Activated naive CD4-positive, alpha-beta T cell treated with anti-CD3 and anti-CD28 coated beads for 36 hours (primary cell): ENCODE measurements around the gene PLCE1. TPM values are rescaled to one million over a fixed set of nuclear protein-coding genes. Genes with fewer than 3 reads are reported as not detected.

Source experiments
- CTCF ChIA-PET: fragments of 350-600 bp; sonication (Branson Sonifier 250); formaldehyde crosslinking; loops from one replicate; lab custom pipeline; 2021; ENCODE audit warnings: antibody characterized with exemption; lab: Charles Lee
- DNase-seq: peaks from one replicate; pipeline ENCODE4 v3.0.0-alpha.2; 2020
- H3K27ac Mint-ChIP-seq: one replicate; pipeline ENCODE4 v1.8.0; 2021; ENCODE audit warnings: mild to moderate bottlenecking, mixed read lengths
- H3K27me3 Mint-ChIP-seq: one replicate; pipeline ENCODE4 v1.8.0; 2021; ENCODE audit warnings: low read depth, mixed read lengths
- H3K36me3 Mint-ChIP-seq: one replicate; pipeline ENCODE4 v1.8.0; 2021; ENCODE audit warnings: low read depth, mixed read lengths
- H3K4me1 Mint-ChIP-seq: one replicate; pipeline ENCODE4 v1.8.0; 2021; ENCODE audit warnings: low read depth, mixed read lengths
- H3K4me3 Mint-ChIP-seq: one replicate; pipeline ENCODE4 v1.8.0; 2021; ENCODE audit warnings: mild to moderate bottlenecking, moderate library complexity, mixed read lengths
- H3K9me3 Mint-ChIP-seq: one replicate; pipeline ENCODE4 v1.8.0; 2021; ENCODE audit warnings: mixed read lengths
- intact Hi-C: fragments of 100-400 bp; cut with micrococcal nuclease; formaldehyde crosslinking; loops from one replicate; pipeline ENCODE4 v1.15.1; 2023
- total RNA-seq, 2 experiments: library from RNA; stranded (reverse); gene quantifications; one replicate each; pipeline ENCODE4 v1.2.3, GENCODE V29; 2021

The PLCE1 gene
- total RNA-seq, 2 experiments from 2014 or later: 0.05 TPM; not detected in 1

DNA sequence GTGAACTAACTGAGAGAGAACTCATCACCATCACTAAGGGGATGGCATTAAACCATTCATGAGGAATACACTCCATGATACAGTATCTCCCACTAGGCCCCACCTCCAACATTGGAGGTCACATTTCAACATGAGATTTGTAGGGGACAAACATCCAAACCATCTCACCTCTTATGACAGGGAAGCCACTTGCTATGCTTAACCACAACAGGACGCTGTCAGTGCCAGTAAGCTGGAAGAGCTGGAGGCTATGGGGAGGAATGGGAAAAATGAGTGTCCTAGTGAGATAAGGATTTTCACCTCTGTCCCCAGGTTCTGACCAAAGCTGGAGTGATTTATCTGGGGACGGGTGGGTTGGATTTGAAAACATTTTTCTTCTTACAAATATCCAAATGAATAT is 17.6 kb downstream of the PLCE1 start:
- H3K27me3 Mint-ChIP-seq: peaks cover 10% of the 10 kb centered on the region
- intact Hi-C loops: no loop called here
- no peak overlapping the region for H3K27ac Mint-ChIP-seq
- H3K4me3 Mint-ChIP-seq: no peak overlapping the region
- H3K4me1 Mint-ChIP-seq: no peaks in the 10 kb centered on the region
- no peak for DNase-seq
- peaks cover 2% of the 10 kb centered on the region for H3K9me3 Mint-ChIP-seq
- CTCF ChIA-PET: no interaction called here
- H3K36me3 Mint-ChIP-seq: no peaks in the 10 kb centered on the region

DNA sequence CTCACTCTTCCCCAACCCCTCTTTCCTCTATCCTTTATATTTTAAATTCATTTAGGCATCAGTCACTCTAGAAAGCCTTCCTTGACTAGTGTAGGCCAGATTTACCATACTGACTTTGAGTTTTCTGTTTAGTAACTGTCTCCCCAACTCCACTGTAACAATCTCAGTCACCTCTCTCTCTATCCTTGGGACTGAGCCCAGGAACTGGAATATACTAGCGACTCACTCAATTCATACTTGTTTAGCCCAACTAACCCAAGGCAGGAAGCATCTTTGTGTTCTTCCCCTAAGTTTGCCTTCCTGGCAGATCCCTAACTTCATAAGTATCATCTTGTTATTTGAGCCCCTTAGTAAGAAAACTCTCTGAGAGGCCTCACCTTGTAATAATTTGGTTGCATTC is 19.1 kb downstream of the PLCE1 start:
- H3K4me1 Mint-ChIP-seq: no peaks in the 10 kb centered on the region
- no peak overlapping the region for H3K27ac Mint-ChIP-seq
- H3K27me3 Mint-ChIP-seq: peaks cover 5% of the 10 kb centered on the region
- H3K36me3 Mint-ChIP-seq: no peaks in the 10 kb centered on the region
- intact Hi-C loops: no loop called here
- H3K4me3 Mint-ChIP-seq: no peak overlapping the region
- peaks cover 2% of the 10 kb centered on the region for H3K9me3 Mint-ChIP-seq
- CTCF ChIA-PET: no interaction called here
- DNase-seq: no peak

DNA sequence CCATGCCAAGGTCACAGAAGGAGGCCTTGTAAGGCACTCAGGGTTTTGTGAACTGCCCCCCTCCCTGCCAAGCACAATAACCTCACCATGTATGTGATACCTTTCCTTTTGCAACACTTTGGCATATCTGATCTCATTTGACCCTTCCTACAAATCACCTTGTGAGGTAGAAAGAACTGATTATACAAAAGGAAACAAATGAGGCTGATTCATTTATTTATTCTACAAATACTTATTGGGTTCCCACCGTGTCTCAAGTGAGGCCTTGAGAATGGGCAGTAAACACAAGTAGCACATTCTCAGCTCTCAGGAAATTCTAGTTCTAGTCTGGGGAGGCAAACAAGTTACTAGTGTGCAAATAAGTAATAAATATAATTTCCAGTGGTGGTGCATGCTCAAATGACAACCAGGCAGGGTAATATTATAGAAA is 19.6 kb downstream of the PLCE1 start:
- Mint-ChIP-seq H3K36me3 (no peaks in the 10 kb centered on the region), H3K27ac (no peak overlapping the region), H3K4me1 (no peaks in the 10 kb centered on the region), H3K4me3 (no peak overlapping the region), H3K27me3 (peaks cover 5% of the 10 kb centered on the region), H3K9me3 (peaks cover 2% of the 10 kb centered on the region)
- intact Hi-C loops: no loop called here
- CTCF ChIA-PET: no interaction called here
- DNase-seq: no peak

DNA sequence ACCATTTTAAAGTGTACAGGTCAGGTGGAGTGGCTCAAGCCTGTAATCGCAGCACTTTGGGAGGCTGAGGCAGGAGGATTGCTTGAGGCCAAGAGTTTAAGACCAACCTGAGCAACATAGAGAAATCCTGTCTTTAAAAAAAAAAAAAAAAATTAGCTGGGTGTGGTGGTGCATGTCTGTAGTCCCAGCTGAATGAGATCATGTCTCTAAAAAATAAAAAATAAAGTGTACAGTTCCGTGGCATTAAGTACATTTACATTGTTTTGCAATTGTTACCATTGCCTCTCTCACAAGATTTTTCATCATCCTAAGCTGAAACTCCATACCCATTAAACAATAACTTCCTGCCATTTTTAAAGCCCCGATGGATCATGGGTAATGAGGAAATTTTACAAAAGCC is 20.6 kb downstream of the PLCE1 start:
- Mint-ChIP-seq H3K9me3 (peaks cover 2% of the 10 kb centered on the region), H3K4me1 (no peaks in the 10 kb centered on the region), H3K36me3 (no peaks in the 10 kb centered on the region), H3K27me3 (peaks cover 5% of the 10 kb centered on the region), H3K27ac (no peak overlapping the region), H3K4me3 (no peak overlapping the region)
- no peak for DNase-seq
- CTCF ChIA-PET: interaction anchor here (0.6 kb wide), 1 partner anchor 9 kb away, joined by 3 read pairs; no protein-coding TSS in a partner anchor
- intact Hi-C loops: no loop called here

DNA sequence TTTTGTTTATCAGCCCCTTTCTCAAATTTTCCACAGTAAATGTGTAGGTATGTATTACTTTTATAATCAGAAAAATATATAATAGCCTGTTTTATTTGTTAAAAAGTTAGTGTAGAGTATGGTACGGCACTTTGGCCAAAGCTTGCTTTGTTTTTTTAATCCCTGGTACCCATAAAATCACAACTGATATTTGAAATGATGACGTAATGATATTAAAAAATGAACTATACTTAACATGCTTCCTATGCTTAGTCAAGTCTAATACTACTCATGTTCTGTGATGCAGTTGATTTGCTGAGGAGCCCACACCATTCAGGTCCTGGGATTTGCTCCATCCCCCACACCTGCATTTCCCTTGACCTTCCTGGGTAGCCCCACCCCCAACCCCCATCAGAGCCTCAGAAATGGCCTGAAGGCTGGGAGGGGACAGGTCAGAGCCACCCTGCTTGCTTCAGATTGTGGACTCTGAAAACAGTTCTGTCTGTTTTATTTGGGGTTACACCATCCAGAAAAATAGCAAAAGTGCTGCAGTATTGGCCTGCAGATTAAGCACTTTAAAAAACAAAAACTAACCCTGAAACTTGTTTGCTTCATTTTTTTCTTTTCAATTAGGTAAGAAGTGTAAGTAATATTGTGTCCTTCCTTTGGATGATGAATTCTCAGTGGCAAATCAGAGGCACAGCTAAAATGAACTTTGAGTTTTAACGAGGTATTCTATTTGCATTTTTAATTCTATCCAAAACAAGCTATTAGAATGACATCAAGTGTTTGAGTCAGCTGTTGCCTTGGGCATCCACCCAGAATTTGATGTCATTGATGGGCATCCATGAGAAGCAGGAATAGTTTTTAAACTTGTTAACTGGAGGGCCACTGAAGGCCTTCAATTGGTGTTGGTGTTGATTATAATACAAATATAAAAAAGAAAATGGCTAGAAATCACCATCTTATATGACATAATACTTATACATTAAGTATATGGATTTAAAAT is 23.3 kb downstream of the PLCE1 start:
- intact Hi-C loops: no loop called here
- no peak overlapping the region for H3K4me3 Mint-ChIP-seq
- H3K27me3 Mint-ChIP-seq: peaks cover 5% of the 10 kb centered on the region
- H3K4me1 Mint-ChIP-seq: no peaks in the 10 kb centered on the region
- CTCF ChIA-PET: no interaction called here
- H3K27ac Mint-ChIP-seq: no peak overlapping the region
- H3K36me3 Mint-ChIP-seq: no peaks in the 10 kb centered on the region
- no peak for DNase-seq
- H3K9me3 Mint-ChIP-seq: no peaks in the 10 kb centered on the region

DNA sequence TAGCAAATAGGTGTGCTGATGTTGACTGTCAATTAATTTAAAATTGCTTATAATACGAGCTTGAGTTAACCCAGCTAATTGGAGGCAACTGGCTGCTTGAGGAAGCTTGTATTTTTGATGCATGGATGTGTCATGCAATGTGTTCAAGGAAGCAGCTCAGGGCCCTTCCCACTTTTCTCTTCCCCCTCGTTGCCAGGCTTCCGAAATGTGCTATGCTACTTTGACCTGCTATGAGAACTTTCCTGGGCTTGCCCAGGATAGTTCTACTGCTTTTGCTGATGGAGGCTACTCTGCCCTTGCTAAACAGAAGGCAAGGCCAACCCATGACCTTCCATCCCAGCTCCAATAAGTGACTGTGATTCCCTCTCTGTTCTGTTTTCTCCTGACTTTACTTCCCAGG is 24.4 kb downstream of the PLCE1 start:
- H3K27ac Mint-ChIP-seq: no peak overlapping the region
- CTCF ChIA-PET: interaction anchor here (0.5 kb wide), 1 partner anchor 169 kb away, joined by 3 read pairs; no protein-coding TSS in a partner anchor

DNA sequence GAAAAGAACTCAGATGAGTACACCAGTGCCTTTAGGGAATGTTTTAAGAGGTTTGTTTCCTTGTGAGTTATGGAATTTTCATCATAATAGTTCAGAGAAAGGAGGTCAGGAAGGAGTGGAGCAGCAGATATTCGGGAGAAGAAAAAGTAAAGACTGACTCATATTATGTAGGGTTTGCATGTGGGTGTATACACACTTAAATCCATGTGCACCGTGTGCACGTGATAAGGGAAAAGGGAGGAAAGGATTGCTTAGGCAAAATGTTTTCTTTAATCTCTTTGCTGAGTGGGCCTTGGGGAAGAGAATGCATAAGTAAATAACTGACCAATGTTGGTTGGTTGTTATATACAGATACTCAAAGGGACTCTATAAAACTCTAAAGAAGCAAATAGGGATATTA is 30.2 kb downstream of the PLCE1 start:
- Mint-ChIP-seq H3K27me3 (peaks cover 7% of the 10 kb centered on the region), H3K27ac (no peak overlapping the region), H3K36me3 (peaks cover 1% of the 10 kb centered on the region), H3K9me3 (peaks cover 6% of the 10 kb centered on the region), H3K4me1 (no peaks in the 10 kb centered on the region), H3K4me3 (no peak overlapping the region)
- intact Hi-C loops: no loop called here
- DNase-seq: no peak
- CTCF ChIA-PET: no interaction called here

More for the DNA sequence above, 24.4 kb downstream of the PLCE1 start:
- DNase-seq: no peak
- no peak overlapping the region for H3K4me3 Mint-ChIP-seq
- no peaks in the 10 kb centered on the region for H3K9me3 Mint-ChIP-seq
- no peaks in the 10 kb centered on the region for H3K4me1 Mint-ChIP-seq
- peaks cover 10% of the 10 kb centered on the region for H3K27me3 Mint-ChIP-seq
- no peaks in the 10 kb centered on the region for H3K36me3 Mint-ChIP-seq
- intact Hi-C loops: no loop called here

DNA sequence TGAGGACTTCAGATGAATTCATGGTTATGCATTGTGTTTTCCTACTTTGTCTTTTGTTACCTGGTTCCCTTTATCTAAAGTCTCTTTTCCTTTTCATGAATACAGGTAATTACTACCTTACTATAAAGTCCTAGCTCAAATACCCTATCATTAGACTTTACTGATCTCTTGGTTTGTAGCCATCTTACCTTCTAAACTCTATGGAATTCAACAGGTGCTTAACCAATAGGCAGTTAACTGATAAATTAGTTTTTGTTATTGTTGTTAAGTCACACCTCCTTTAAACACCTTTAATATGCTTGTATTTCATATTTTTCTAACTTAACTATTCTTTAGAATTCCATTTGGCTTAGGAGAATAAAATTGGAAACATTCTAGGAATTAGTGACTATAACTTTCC is 30.7 kb downstream of the PLCE1 start:
- Mint-ChIP-seq H3K4me1 (no peaks in the 10 kb centered on the region), H3K27me3 (peaks cover 7% of the 10 kb centered on the region), H3K9me3 (peaks cover 10% of the 10 kb centered on the region), H3K4me3 (no peak overlapping the region), H3K27ac (no peak overlapping the region), H3K36me3 (peaks cover 2% of the 10 kb centered on the region)
- no peak for DNase-seq
- intact Hi-C loops: no loop called here
- CTCF ChIA-PET: interaction anchor here (0.6 kb wide), 1 partner anchor 221 kb away, joined by 3 read pairs; no protein-coding TSS in a partner anchor

DNA sequence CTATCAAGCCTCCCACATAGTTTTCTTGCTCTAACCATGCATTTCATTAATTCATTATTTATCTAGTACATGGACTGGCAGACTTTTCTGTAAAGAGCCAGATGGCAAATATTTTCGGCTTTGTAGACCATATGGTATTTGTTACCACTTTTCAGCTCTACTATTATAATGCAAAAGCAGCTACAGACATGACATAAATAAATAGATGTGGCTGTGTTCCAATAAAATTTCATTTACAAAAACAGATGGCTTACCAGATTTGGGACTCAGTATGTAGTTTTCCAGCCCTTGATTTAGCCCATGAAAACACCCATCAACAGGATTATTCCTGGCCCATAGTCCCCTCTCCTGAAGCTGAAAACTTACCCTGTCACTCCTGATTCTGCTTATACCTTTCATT is 32.1 kb downstream of the PLCE1 start:
- intact Hi-C loops: no loop called here
- CTCF ChIA-PET: no interaction called here
- H3K4me3 Mint-ChIP-seq: no peak overlapping the region
- peaks cover 7% of the 10 kb centered on the region for H3K27me3 Mint-ChIP-seq
- peaks cover 19% of the 10 kb centered on the region for H3K9me3 Mint-ChIP-seq
- no peak for DNase-seq
- H3K27ac Mint-ChIP-seq: no peak overlapping the region
- peaks cover 3% of the 10 kb centered on the region for H3K36me3 Mint-ChIP-seq
- no peaks in the 10 kb centered on the region for H3K4me1 Mint-ChIP-seq

DNA sequence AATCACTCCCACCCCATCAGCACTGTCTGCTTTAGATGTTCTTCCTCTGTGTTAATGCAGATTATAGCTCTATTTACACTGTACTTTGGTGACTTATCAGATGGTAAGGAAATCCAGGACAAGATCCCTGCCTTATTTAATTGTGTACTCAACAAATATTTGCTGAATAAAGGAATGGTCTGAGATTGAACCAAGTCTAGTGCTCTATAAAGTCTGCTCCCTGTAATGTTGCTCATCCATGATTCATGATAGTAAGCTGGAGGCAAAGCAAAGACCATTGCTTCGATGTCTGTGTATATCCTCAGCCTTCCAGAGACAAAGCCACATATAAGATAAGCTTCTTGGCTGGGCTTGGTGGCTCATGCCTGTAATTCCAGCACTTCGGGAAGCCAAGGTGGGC is 33.5 kb downstream of the PLCE1 start:
- intact Hi-C loops: no loop called here
- H3K4me1 Mint-ChIP-seq: no peaks in the 10 kb centered on the region
- peaks cover 3% of the 10 kb centered on the region for H3K36me3 Mint-ChIP-seq
- peaks cover 29% of the 10 kb centered on the region for H3K9me3 Mint-ChIP-seq
- CTCF ChIA-PET: no interaction called here
- no peak overlapping the region for H3K27ac Mint-ChIP-seq
- no peak for DNase-seq
- H3K4me3 Mint-ChIP-seq: no peak overlapping the region
- H3K27me3 Mint-ChIP-seq: peaks cover 7% of the 10 kb centered on the region

DNA sequence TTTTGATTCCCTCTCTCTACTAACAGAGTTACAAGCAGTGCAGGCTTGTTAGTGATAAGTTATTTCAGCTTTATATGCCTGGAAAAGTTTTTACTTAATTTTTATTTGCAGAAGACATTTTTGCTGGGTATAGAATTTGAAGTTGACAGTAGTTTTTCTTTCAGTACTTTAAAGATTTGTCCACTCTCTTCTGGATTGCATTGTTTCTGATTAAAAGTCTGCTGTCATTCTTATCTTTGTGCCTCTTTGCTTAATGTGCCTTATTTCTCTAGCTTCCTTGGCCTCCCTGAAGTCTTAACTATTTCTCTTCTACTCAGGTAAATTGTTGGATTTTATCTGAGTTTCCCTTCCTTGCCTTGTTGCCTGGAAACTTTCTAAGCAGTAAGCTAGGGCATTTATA is 36.2 kb downstream of the PLCE1 start:
- Mint-ChIP-seq H3K27ac (no peak overlapping the region), H3K27me3 (peaks cover 2% of the 10 kb centered on the region), H3K4me3 (no peak overlapping the region), H3K9me3 (peaks cover 29% of the 10 kb centered on the region), H3K4me1 (no peaks in the 10 kb centered on the region), H3K36me3 (peaks cover 3% of the 10 kb centered on the region)
- DNase-seq: no peak
- intact Hi-C loops: no loop called here
- CTCF ChIA-PET: no interaction called here

DNA sequence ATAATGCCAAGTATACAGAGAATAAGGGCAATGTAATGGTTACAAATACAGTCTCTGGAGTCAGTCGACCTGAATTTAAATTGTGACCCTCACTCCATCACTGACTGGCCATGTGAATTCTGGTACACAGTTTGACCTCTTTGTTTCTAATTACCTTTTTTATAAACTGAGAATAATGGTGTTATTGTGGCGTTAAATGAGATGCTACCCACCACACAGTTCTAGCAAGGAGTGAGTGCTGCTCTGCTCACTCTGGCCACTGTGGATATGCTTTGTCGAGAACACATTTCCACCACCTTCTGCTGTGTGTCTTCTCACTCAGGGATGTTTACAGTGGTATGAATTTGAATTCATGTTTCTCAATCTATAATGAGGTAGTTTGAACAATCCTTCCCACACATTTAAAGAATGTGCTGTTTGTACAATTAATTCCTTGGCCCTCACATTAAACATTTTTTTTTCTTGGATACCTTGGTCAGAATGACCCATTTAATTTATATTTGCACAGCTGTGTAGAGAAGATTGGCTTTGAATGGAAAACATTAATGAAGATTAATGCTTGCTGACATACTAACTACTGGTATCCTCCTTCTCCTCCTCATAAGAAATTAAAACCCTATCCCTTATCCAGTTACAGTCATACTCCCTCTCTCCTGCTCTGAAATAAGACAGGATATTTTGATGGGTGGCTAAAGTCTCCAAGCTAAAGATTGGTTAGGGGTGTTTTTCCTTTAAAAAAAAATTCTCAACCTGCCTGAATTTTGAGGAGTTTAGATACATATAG is 42.4 kb downstream of the PLCE1 start:
- Mint-ChIP-seq H3K4me3 (no peak overlapping the region), H3K27me3 (peaks cover 6% of the 10 kb centered on the region), H3K27ac (no peak overlapping the region), H3K36me3 (no peaks in the 10 kb centered on the region), H3K4me1 (no peaks in the 10 kb centered on the region), H3K9me3 (peaks cover 7% of the 10 kb centered on the region)
- intact Hi-C loops: no loop called here
- no peak for DNase-seq
- CTCF ChIA-PET: no interaction called here
